CD4-positive, alpha-beta T cell treated with Interleukin-2 at 100 ng/mL for 4 hours (primary cell): ENCODE data around the gene NIFK.

Experiments
- DNase-seq: peaks from one replicate; pipeline ENCODE4 v3.0.0-alpha.2; 2020; ENCODE audit warnings: low spot score

NIFK gene

GRCh38 chr2:121736462-121737336 lies at the start of gene NIFK:
NIFK (minus strand) TSS chr2:121736875; CDS start chr2:121736850, 25 bp downstream.
- DNase-seq, result peak; percentile 100

GRCh38 chr2:121783180-121783579 lies 46.5 kb upstream of the NIFK start:
- no peak for DNase-seq

- DNase-seq, result no peak
Measured at GRCh38 chr2:121778741-121779487, 42.2 kb upstream of the NIFK start.

- DNase-seq, result no peak
Measured at GRCh38 chr2:121777699-121778058, 41.0 kb upstream of the NIFK start.

GRCh38 chr2:121776885-121777698 lies 40.4 kb upstream of the NIFK start:
- no peak for DNase-seq

- no peak for DNase-seq
Measured at GRCh38 chr2:121776361-121776760, 39.7 kb upstream of the NIFK start.

GRCh38 chr2:121774235-121774634 lies 37.6 kb upstream of the NIFK start:
- DNase-seq, result no peak

- no peak for DNase-seq
Measured at GRCh38 chr2:121771976-121772742, 35.5 kb upstream of the NIFK start.

GRCh38 chr2:121768143-121768755 lies 31.6 kb upstream of the NIFK start:
- no peak for DNase-seq

- DNase-seq, result no peak
Measured at GRCh38 chr2:121766624-121767023, 29.9 kb upstream of the NIFK start.

GRCh38 chr2:121764681-121765228 lies 28.1 kb upstream of the NIFK start:
- no peak for DNase-seq

- peak; percentile 98 for DNase-seq
Measured at GRCh38 chr2:121755237-121756111, 18.8 kb upstream of the NIFK start, which contains the start of gene TSN. TSN (plus strand) TSS chr2:121755651; CDS start chr2:121755780, 129 bp downstream.

GRCh38 chr2:121754851-121755236 lies 18.2 kb upstream of the NIFK start:
- no peak for DNase-seq

- DNase-seq, result peak; percentile 11
Measured at GRCh38 chr2:121748202-121748601, 11.5 kb upstream of the NIFK start.

- peak; percentile 19 for DNase-seq
Measured at GRCh38 chr2:121746071-121746578, 9.4 kb upstream of the NIFK start.

GRCh38 chr2:121741450-121741849 lies 4.8 kb upstream of the NIFK start:
- no peak for DNase-seq

- no peak for DNase-seq
Measured at GRCh38 chr2:121740973-121741372, 4.3 kb upstream of the NIFK start.

- peak; percentile 10 for DNase-seq
Measured at GRCh38 chr2:121736140-121736461, 574 bp downstream of the NIFK start.

- DNase-seq, result peak; percentile 21
Measured at GRCh38 chr2:121735518-121736074, 1.1 kb downstream of the NIFK start.
